ENCODE measurements around the gene KLK3. TPM values are rescaled to one million over a fixed set of nuclear protein-coding genes. Genes with fewer than 3 reads are reported as not detected.
A peak's percentile ranks its signal among the peaks of the same experiment; 100 is the strongest.
"Not testable (repeated sequence)": the region's sequence is repeated elsewhere in the genome, so short reads cannot be mapped to it uniquely, and the experiment has no call there.

KLK3 gene
- total RNA-seq, 1 experiment from 2014 or later, result not detected

GRCh38 chr19:50894478-50895356 lies 40.0 kb downstream of the KLK3 start:
- no peak for DNase-seq
- Histone ChIP-seq H3K9me2 (replicated peaks; ENCODE audit: insufficient read depth, low read length) (no peaks in the 10 kb centered on the region), H3K9me3 (ENCODE audit: low read length) (no peaks in the 10 kb centered on the region)

GRCh38 chr19:50896089-50896590 lies 41.4 kb downstream of the KLK3 start:
- H3K9me3 ChIP-seq (ENCODE audit: low read length); H3K36me3 ChIP-seq (ENCODE audit: insufficient read depth, low read length); H3K27me3 ChIP-seq (ENCODE audit: low read length); H4K20me1 ChIP-seq (ENCODE audit: insufficient read depth, low read depth, low read length); H3K9me2 ChIP-seq (replicated peaks; ENCODE audit: insufficient read depth, low read length); H3K79me2 ChIP-seq (ENCODE audit: low read length); H3K9ac ChIP-seq (ENCODE audit: low read length); H3K27ac ChIP-seq (ENCODE audit: low read length); H2AFZ ChIP-seq (ENCODE audit: low read length); DNase-seq; H3K4me3 ChIP-seq (ENCODE audit: low read length): not testable (repeated sequence)
- peaks cover 29% of the 10 kb centered on the region for H3K4me1 ChIP-seq (ENCODE audit: low read length)
- peak overlapping the region; percentile 55 for H3K4me2 ChIP-seq (ENCODE audit: low read depth, low read length, poor library complexity, severe bottlenecking)

More at GRCh38 chr19:50894478-50895356, 40.0 kb downstream of the KLK3 start:
- no peaks in the 10 kb centered on the region for H3K27me3 ChIP-seq (ENCODE audit: low read length)
- H3K36me3 ChIP-seq (ENCODE audit: insufficient read depth, low read length), result no peaks in the 10 kb centered on the region
- no peaks in the 10 kb centered on the region for H4K20me1 ChIP-seq (ENCODE audit: insufficient read depth, low read depth, low read length)
- H3K79me2 ChIP-seq (ENCODE audit: low read length), result no peaks in the 10 kb centered on the region
- no peak overlapping the region for H3K4me3 ChIP-seq (ENCODE audit: low read length)
- no peak overlapping the region for H3K27ac ChIP-seq (ENCODE audit: low read length)
- no peak overlapping the region for H2AFZ ChIP-seq (ENCODE audit: low read length)
- peaks cover 29% of the 10 kb centered on the region for H3K4me1 ChIP-seq (ENCODE audit: low read length)
- no peak overlapping the region for H3K4me2 ChIP-seq (ENCODE audit: low read depth, low read length, poor library complexity, severe bottlenecking)
- H3K9ac ChIP-seq (ENCODE audit: low read length), result no peak overlapping the region

- peaks cover 29% of the 10 kb centered on the region for H3K4me1 ChIP-seq (ENCODE audit: low read length)
- no peaks in the 10 kb centered on the region for H4K20me1 ChIP-seq (ENCODE audit: insufficient read depth, low read depth, low read length)
- DNase-seq, result peak; percentile 96
- no peaks in the 10 kb centered on the region for H3K36me3 ChIP-seq (ENCODE audit: insufficient read depth, low read length)
- no peaks in the 10 kb centered on the region for H3K79me2 ChIP-seq (ENCODE audit: low read length)
- H3K4me2 ChIP-seq (ENCODE audit: low read depth, low read length, poor library complexity, severe bottlenecking), result peak overlapping the region; percentile 55
- no peaks in the 10 kb centered on the region for H3K9me2 ChIP-seq (replicated peaks; ENCODE audit: insufficient read depth, low read length)
- H3K9me3 ChIP-seq (ENCODE audit: low read length), result no peaks in the 10 kb centered on the region
- H3K27me3 ChIP-seq (ENCODE audit: low read length), result no peaks in the 10 kb centered on the region
- no peak overlapping the region for H3K27ac ChIP-seq (ENCODE audit: low read length)
- H2AFZ ChIP-seq (ENCODE audit: low read length), result peak overlapping the region; percentile 36; the same call in 1 of the 2 replicates
- H3K9ac ChIP-seq (ENCODE audit: low read length), result peak overlapping the region; percentile 19; the same call in 1 of the 2 replicates
- peak overlapping the region; percentile 1; the same call in 1 of the 2 replicates for H3K4me3 ChIP-seq (ENCODE audit: low read length)
Measured at GRCh38 chr19:50896591-50897190, 42.0 kb downstream of the KLK3 start.

GRCh38 chr19:50897191-50897607 lies 42.5 kb downstream of the KLK3 start:
- H3K9me2 ChIP-seq (replicated peaks; ENCODE audit: insufficient read depth, low read length), result no peaks in the 10 kb centered on the region
- no peaks in the 10 kb centered on the region for H3K36me3 ChIP-seq (ENCODE audit: insufficient read depth, low read length)
- H3K9me3 ChIP-seq (ENCODE audit: low read length), result no peaks in the 10 kb centered on the region
- no peaks in the 10 kb centered on the region for H4K20me1 ChIP-seq (ENCODE audit: insufficient read depth, low read depth, low read length)
- H3K79me2 ChIP-seq (ENCODE audit: low read length), result no peaks in the 10 kb centered on the region
- peak overlapping the region; percentile 1; the same call in 1 of the 2 replicates for H3K4me3 ChIP-seq (ENCODE audit: low read length)
- H2AFZ ChIP-seq (ENCODE audit: low read length), result peak overlapping the region; percentile 36; the same call in 1 of the 2 replicates
- H3K4me1 ChIP-seq (ENCODE audit: low read length), result peaks cover 29% of the 10 kb centered on the region
- no peaks in the 10 kb centered on the region for H3K27me3 ChIP-seq (ENCODE audit: low read length)
- peak overlapping the region; percentile 19; the same call in 1 of the 2 replicates for H3K9ac ChIP-seq (ENCODE audit: low read length)
- DNase-seq, result no peak
- no peak overlapping the region for H3K27ac ChIP-seq (ENCODE audit: low read length)
- H3K4me2 ChIP-seq (ENCODE audit: low read depth, low read length, poor library complexity, severe bottlenecking), result peak overlapping the region; percentile 55

- H3K9ac ChIP-seq (ENCODE audit: low read length), result no peak overlapping the region
- H3K9me2 ChIP-seq (replicated peaks; ENCODE audit: insufficient read depth, low read length), result no peaks in the 10 kb centered on the region
- H4K20me1 ChIP-seq (ENCODE audit: insufficient read depth, low read depth, low read length), result no peaks in the 10 kb centered on the region
- no peaks in the 10 kb centered on the region for H3K9me3 ChIP-seq (ENCODE audit: low read length)
- no peak overlapping the region for H3K27ac ChIP-seq (ENCODE audit: low read length)
- H2AFZ ChIP-seq (ENCODE audit: low read length), result no peak overlapping the region
- H3K27me3 ChIP-seq (ENCODE audit: low read length), result no peaks in the 10 kb centered on the region
- no peak for DNase-seq
- peaks cover 29% of the 10 kb centered on the region for H3K4me1 ChIP-seq (ENCODE audit: low read length)
- no peaks in the 10 kb centered on the region for H3K79me2 ChIP-seq (ENCODE audit: low read length)
- peak overlapping the region; percentile 55 for H3K4me2 ChIP-seq (ENCODE audit: low read depth, low read length, poor library complexity, severe bottlenecking)
- H3K4me3 ChIP-seq (ENCODE audit: low read length), result no peak overlapping the region
- no peaks in the 10 kb centered on the region for H3K36me3 ChIP-seq (ENCODE audit: insufficient read depth, low read length)
Measured at GRCh38 chr19:50897612-50898011, 42.9 kb downstream of the KLK3 start.

GRCh38 chr19:50898018-50898417 lies 43.3 kb downstream of the KLK3 start:
- Histone ChIP-seq H4K20me1 (ENCODE audit: insufficient read depth, low read depth, low read length) (no peaks in the 10 kb centered on the region), H3K79me2 (ENCODE audit: low read length) (no peaks in the 10 kb centered on the region), H3K4me3 (ENCODE audit: low read length) (no peak overlapping the region), H3K27ac (ENCODE audit: low read length) (no peak overlapping the region), H3K4me2 (ENCODE audit: low read depth, low read length, poor library complexity, severe bottlenecking) (no peak overlapping the region), H3K9me2 (replicated peaks; ENCODE audit: insufficient read depth, low read length) (no peaks in the 10 kb centered on the region), H2AFZ (ENCODE audit: low read length) (no peak overlapping the region), H3K36me3 (ENCODE audit: insufficient read depth, low read length) (no peaks in the 10 kb centered on the region), H3K9me3 (ENCODE audit: low read length) (no peaks in the 10 kb centered on the region), H3K27me3 (ENCODE audit: low read length) (no peaks in the 10 kb centered on the region), H3K4me1 (ENCODE audit: low read length) (peaks cover 29% of the 10 kb centered on the region), H3K9ac (ENCODE audit: low read length) (no peak overlapping the region)
- DNase-seq, result no peak

GRCh38 chr19:50899569-50899968 lies 44.9 kb downstream of the KLK3 start:
- Histone ChIP-seq H3K4me1 (ENCODE audit: low read length) (peaks cover 29% of the 10 kb centered on the region), H3K4me3 (ENCODE audit: low read length) (no peak overlapping the region), H3K9ac (ENCODE audit: low read length) (no peak overlapping the region), H3K9me3 (ENCODE audit: low read length) (no peaks in the 10 kb centered on the region), H3K4me2 (ENCODE audit: low read depth, low read length, poor library complexity, severe bottlenecking) (no peak overlapping the region), H3K27me3 (ENCODE audit: low read length) (no peaks in the 10 kb centered on the region), H4K20me1 (ENCODE audit: insufficient read depth, low read depth, low read length) (no peaks in the 10 kb centered on the region), H3K27ac (ENCODE audit: low read length) (no peak overlapping the region), H3K36me3 (ENCODE audit: insufficient read depth, low read length) (no peaks in the 10 kb centered on the region), H2AFZ (ENCODE audit: low read length) (peak overlapping the region; percentile 47; the same call in 1 of the 2 replicates), H3K79me2 (ENCODE audit: low read length) (no peaks in the 10 kb centered on the region), H3K9me2 (replicated peaks; ENCODE audit: insufficient read depth, low read length) (no peaks in the 10 kb centered on the region)
- peak; percentile 74 for DNase-seq

- Histone ChIP-seq H3K27me3 (ENCODE audit: low read length) (no peaks in the 10 kb centered on the region), H4K20me1 (ENCODE audit: insufficient read depth, low read depth, low read length) (no peaks in the 10 kb centered on the region), H3K9me2 (replicated peaks; ENCODE audit: insufficient read depth, low read length) (no peaks in the 10 kb centered on the region), H3K27ac (ENCODE audit: low read length) (no peak overlapping the region), H3K4me1 (ENCODE audit: low read length) (peaks cover 17% of the 10 kb centered on the region), H3K79me2 (ENCODE audit: low read length) (no peaks in the 10 kb centered on the region), H2AFZ (ENCODE audit: low read length) (no peak overlapping the region), H3K9ac (ENCODE audit: low read length) (no peak overlapping the region), H3K4me3 (ENCODE audit: low read length) (no peak overlapping the region), H3K9me3 (ENCODE audit: low read length) (no peaks in the 10 kb centered on the region), H3K36me3 (ENCODE audit: insufficient read depth, low read length) (no peaks in the 10 kb centered on the region), H3K4me2 (ENCODE audit: low read depth, low read length, poor library complexity, severe bottlenecking) (no peak overlapping the region)
- DNase-seq, result no peak
Measured at GRCh38 chr19:50902640-50903039, 47.9 kb downstream of the KLK3 start.
